Hepatocyte (in vitro differentiated cells): ENCODE data around the gene CEMP1. TPM values are rescaled to one million over a fixed set of nuclear protein-coding genes. Genes with fewer than 3 reads are reported as not detected.

Experiments used
- DNase-seq: peaks from one replicate; pipeline ENCODE4 v3.0.0-alpha.2; 2016; ENCODE audit warnings: low spot score
- H2AFZ ChIP-seq: fragments of 200-600 bp; sonication (generic); 2 replicates; pipeline ENCODE4 v1.6.0; 2016; ENCODE audit warnings: antibody characterized with exemption, mild to moderate bottlenecking
- H3K27ac ChIP-seq: fragments of 200-600 bp; sonication (generic); 2 replicates; pipeline ENCODE4 v1.5.1; 2016; ENCODE audit warnings: mild to moderate bottlenecking
- H3K27me3 ChIP-seq: fragments of 200-600 bp; sonication (generic); 2 replicates; pipeline ENCODE4 v1.6.1; 2016
- H3K36me3 ChIP-seq: fragments of 200-600 bp; sonication (generic); replicated peaks from 2 replicates; pipeline ENCODE4 v1.5.1; 2016; ENCODE audit warnings: low read depth; ENCODE audit not compliant: insufficient read depth
- H3K4me1 ChIP-seq: fragments of 200-600 bp; sonication (generic); 2 replicates; pipeline ENCODE4 v1.5.1; 2016; ENCODE audit warnings: mild to moderate bottlenecking, moderate library complexity; ENCODE audit not compliant: insufficient read depth
- H3K4me2 ChIP-seq: fragments of 200-600 bp; sonication (generic); 2 replicates; pipeline ENCODE4 v1.6.0; 2016
- H3K4me3 ChIP-seq: fragments of 200-600 bp; sonication (generic); 2 replicates; pipeline ENCODE4 v1.5.1; 2016; ENCODE audit warnings: mild to moderate bottlenecking
- H3K79me2 ChIP-seq: fragments of 200-600 bp; sonication (generic); 2 replicates; pipeline ENCODE4 v1.6.0; 2017; ENCODE audit warnings: mild to moderate bottlenecking
- H3K9me2 ChIP-seq: fragments of 200-600 bp; sonication (generic); replicated peaks from 2 replicates; pipeline ENCODE4 v1.6.0; 2017; ENCODE audit warnings: mild to moderate bottlenecking; ENCODE audit not compliant: insufficient read depth
- H3K9me3 ChIP-seq: fragments of 200-600 bp; sonication (generic); 2 replicates; pipeline ENCODE4 v1.5.1; 2016; ENCODE audit warnings: low read depth, mild to moderate bottlenecking
- H4K20me1 ChIP-seq: fragments of 200-600 bp; sonication (generic); 2 replicates; pipeline ENCODE4 v1.6.0; 2016; ENCODE audit warnings: mild to moderate bottlenecking; ENCODE audit not compliant: insufficient read depth, poor library complexity, severe bottlenecking
- EZH2 ChIP-seq: fragments of 200-600 bp; sonication (generic); IDR thresholded peaks from 2 replicates; pipeline ENCODE4 v1.6.1; 2016; ENCODE audit warnings: antibody characterized with exemption, mild to moderate bottlenecking, borderline replicate concordance
- EZH2phosphoT487 ChIP-seq: fragments of 200-600 bp; sonication (generic); IDR thresholded peaks from one replicate; pipeline ENCODE4 v1.6.1; 2018; ENCODE audit warnings: antibody characterized with exemption, mild to moderate bottlenecking, low read depth, moderate library complexity; ENCODE audit not compliant: unreplicated experiment, severe bottlenecking
- WGBS: methylation state at CpG from one replicate; pipeline ENCODE4 v1.1.6; 2016; ENCODE audit warnings: low lambda C conversion rate; ENCODE audit errors: missing lambda C conversion rate; 5-methylcytosine and 5-hydroxymethylcytosine counted together
- polyA plus RNA-seq: library from polyadenylated mRNA; unstranded; fragments of >200 nt; fragmentation: Nextera tagmentation; extraction: Ambion mirVana; gene quantifications from 2 replicates; pipeline ENCODE4 v1.2.1, GENCODE V29; 2016
- total RNA-seq: library from RNA; depleted of rRNA; stranded (reverse); fragments of >200 nt; gene quantifications from 2 replicates; pipeline ENCODE4 v1.2.3, GENCODE V29; 2014
- TF ChIP-seq, protein P1 (sequence below): fragments of 200-600 bp; sonication (generic); IDR thresholded peaks from 2 replicates; pipeline ENCODE4 v1.5.1; 2016; ENCODE audit warnings: antibody characterized with exemption, mild to moderate bottlenecking; ENCODE audit not compliant: poor library complexity

The CEMP1 gene
- total and polyA plus RNA-seq, 2 experiments from 2014 or later: 11.1 TPM; not detected in 1

DNA sequence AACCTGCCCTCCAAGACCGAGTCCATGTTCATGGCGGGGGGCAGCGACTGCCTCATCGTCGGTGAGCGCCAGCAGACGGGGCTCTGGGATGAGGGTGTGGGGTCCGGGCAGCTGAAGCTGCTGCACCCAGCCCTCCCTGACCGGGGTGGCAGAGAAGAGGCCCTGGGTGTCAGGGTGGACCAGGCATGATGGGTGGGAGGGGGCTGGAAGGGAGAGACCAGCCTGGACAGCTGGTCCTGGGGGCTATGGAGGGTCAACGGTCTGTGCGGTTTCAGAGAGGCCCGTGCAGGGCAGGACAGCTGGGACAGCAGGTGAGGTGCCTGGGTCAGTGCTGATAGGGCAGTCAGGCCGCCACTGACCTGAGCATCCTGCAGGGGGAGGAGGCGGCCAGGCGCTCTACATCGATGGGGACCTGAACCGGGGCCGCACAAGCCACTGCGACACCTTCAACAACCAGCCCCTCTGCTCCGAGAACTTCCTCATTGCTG is 30.7 kb downstream of the CEMP1 start:
- H3K27me3 ChIP-seq: no peaks in the 10 kb centered on the region
- H3K4me1 ChIP-seq: peaks cover 13% of the 10 kb centered on the region
- H2AFZ ChIP-seq: no peak overlapping the region
- WGBS: 90% methylated on average over 11 of the region's 20 CpGs
- H3K9me3 ChIP-seq: no peaks in the 10 kb centered on the region
- TF ChIP-seq EZH2: no peak
- TF ChIP-seq, protein P1, sequence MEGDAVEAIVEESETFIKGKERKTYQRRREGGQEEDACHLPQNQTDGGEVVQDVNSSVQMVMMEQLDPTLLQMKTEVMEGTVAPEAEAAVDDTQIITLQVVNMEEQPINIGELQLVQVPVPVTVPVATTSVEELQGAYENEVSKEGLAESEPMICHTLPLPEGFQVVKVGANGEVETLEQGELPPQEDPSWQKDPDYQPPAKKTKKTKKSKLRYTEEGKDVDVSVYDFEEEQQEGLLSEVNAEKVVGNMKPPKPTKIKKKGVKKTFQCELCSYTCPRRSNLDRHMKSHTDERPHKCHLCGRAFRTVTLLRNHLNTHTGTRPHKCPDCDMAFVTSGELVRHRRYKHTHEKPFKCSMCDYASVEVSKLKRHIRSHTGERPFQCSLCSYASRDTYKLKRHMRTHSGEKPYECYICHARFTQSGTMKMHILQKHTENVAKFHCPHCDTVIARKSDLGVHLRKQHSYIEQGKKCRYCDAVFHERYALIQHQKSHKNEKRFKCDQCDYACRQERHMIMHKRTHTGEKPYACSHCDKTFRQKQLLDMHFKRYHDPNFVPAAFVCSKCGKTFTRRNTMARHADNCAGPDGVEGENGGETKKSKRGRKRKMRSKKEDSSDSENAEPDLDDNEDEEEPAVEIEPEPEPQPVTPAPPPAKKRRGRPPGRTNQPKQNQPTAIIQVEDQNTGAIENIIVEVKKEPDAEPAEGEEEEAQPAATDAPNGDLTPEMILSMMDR: no peak
- no peak for TF ChIP-seq EZH2phosphoT487
- no peak overlapping the region for H3K4me2 ChIP-seq
- no peaks in the 10 kb centered on the region for H3K79me2 ChIP-seq
- H3K9me2 ChIP-seq: no peaks in the 10 kb centered on the region
- H3K36me3 ChIP-seq: no peaks in the 10 kb centered on the region
- H4K20me1 ChIP-seq: no peaks in the 10 kb centered on the region
- H3K27ac ChIP-seq: no peak overlapping the region
- no peak for DNase-seq
- no peak overlapping the region for H3K4me3 ChIP-seq

DNA sequence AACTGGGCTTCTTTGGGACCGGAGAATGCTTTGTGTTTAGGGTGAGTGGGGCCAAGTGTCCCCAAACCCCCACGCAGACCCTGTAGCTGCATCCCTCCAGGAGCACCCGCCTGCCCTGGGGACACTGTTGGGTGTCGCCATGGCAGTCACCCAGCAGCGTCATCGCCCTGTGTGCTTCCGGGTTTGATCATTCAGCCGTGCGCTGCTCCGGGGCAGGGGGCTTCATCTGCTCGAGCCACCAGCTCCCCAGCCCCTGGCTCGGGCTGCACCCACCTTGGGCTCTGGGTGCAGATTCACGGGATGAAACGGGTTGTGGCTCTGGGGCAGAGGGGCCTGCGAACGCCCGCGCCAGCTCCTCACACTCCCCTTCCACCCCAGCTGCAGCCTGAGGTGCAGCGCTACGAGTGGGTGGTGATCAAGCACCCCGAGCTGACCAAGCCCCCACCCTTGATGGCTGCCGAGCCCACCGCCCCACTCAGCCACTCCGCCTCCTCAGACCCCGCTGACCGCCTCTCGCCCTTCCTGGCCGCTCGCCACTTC is 31.2 kb downstream of the CEMP1 start:
- Histone ChIP-seq H3K9me3 (no peaks in the 10 kb centered on the region), H3K79me2 (no peaks in the 10 kb centered on the region), H4K20me1 (no peaks in the 10 kb centered on the region), H3K27me3 (no peaks in the 10 kb centered on the region), H3K4me1 (peaks cover 13% of the 10 kb centered on the region), H2AFZ (no peak overlapping the region), H3K36me3 (no peaks in the 10 kb centered on the region), H3K27ac (no peak overlapping the region), H3K4me3 (no peak overlapping the region), H3K9me2 (no peaks in the 10 kb centered on the region), H3K4me2 (no peak overlapping the region)
- TF ChIP-seq EZH2: no peak
- TF ChIP-seq EZH2phosphoT487: no peak
- TF ChIP-seq, protein P1: no peak
- 96% methylated on average over 16 of the region's 29 CpGs for WGBS
- DNase-seq: no peak

DNA sequence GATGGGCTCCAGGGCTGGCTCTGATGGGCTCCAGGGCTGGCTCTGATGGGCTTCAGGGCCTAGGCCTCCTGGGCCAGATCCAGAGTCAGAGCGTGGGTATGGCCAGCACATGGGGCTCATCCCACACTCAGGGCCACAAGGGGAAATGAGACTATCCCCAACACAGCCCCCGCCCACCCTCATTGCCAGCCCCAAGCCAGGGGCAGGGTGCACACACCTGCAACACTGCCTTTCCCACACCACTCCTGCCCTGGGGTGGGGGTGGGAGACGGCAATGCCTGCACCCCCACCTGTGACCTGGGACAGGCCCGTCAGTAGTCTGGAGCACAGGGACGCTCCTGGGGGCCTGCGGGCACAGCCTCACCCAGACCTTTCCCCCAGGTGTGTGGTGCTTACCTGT is 31.8 kb downstream of the CEMP1 start:
- WGBS: 86% methylated on average over 5 of the region's 6 CpGs
- no peaks in the 10 kb centered on the region for H3K9me2 ChIP-seq

More for the DNA sequence above, 31.8 kb downstream of the CEMP1 start:
- no peak overlapping the region for H2AFZ ChIP-seq
- no peaks in the 10 kb centered on the region for H4K20me1 ChIP-seq
- H3K4me1 ChIP-seq: peaks cover 13% of the 10 kb centered on the region
- H3K27ac ChIP-seq: no peak overlapping the region
- no peaks in the 10 kb centered on the region for H3K27me3 ChIP-seq
- TF ChIP-seq EZH2 (no peak), EZH2phosphoT487 (no peak)
- TF ChIP-seq, protein P1: no peak
- no peak overlapping the region for H3K4me2 ChIP-seq
- no peaks in the 10 kb centered on the region for H3K36me3 ChIP-seq
- no peaks in the 10 kb centered on the region for H3K9me3 ChIP-seq
- H3K79me2 ChIP-seq: peaks cover 2% of the 10 kb centered on the region
- no peak for DNase-seq
- H3K4me3 ChIP-seq: no peak overlapping the region
